K562 (cell line): ENCODE measurements around the gene RBPJL. TPM values are rescaled to one million over a fixed set of nuclear protein-coding genes. Genes with fewer than 3 reads are reported as not detected.

Experiments used
- BRD9 ChIP-seq: fragments of 450-650 bp; IDR thresholded peaks from 2 replicates; pipeline ENCODE4 v1.6.1; 2018; ENCODE audit warnings: low read depth; ENCODE audit not compliant: partially characterized antibody
- CC2D1A ChIP-seq: fragments of 450-650 bp; IDR thresholded peaks from 2 replicates; pipeline ENCODE4 v1.6.1; 2017; ENCODE audit warnings: mild to moderate bottlenecking
- FOS ChIP-seq: IDR thresholded peaks from 3 replicates; pipeline ENCODE4 v1.6.1; 2011; ENCODE audit not compliant: insufficient read length; ENCODE audit errors: extremely low read depth
- HNRNPLL ChIP-seq: fragments of 200-400 bp; formaldehyde crosslinking; IDR thresholded peaks from 2 replicates; pipeline ENCODE4 v1.6.1; 2017; ENCODE audit warnings: low read length, low read depth, mild to moderate bottlenecking; ENCODE audit not compliant: poor library complexity, severe bottlenecking
- ZNF212 ChIP-seq: fragments of 450-650 bp; formaldehyde crosslinking; IDR thresholded peaks from 2 replicates; pipeline ENCODE4 v1.4.0; 2020; ENCODE audit warnings: mild to moderate bottlenecking
- ZNF407 ChIP-seq: fragments of 450-650 bp; IDR thresholded peaks from 2 replicates; pipeline ENCODE4 v1.6.1; 2016; ENCODE audit warnings: low read depth
- polyA plus RNA-seq, 8 experiments: library from polyadenylated mRNA; depleted of rRNA in 4 of 8; stranded (reverse) in 5 of 8; unstranded in 3 of 8; fragments of >200 nt; fragmentation: Nextera tagmentation in 2 of 8; fragmentation: Illumina TruSeq in 1 of 8; extraction: Ambion mirVana in 2 of 8; extraction: Trizol in 1 of 8; gene quantifications; 2 replicates each; pipeline versions ENCODE4 v1.2.1 to v1.2.3, GENCODE V29; 2011 to 2014; ENCODE audit warnings: inconsistent platforms in 1 of 8, missing spikeins in 1 of 8
- total RNA-seq, 7 experiments: library from RNA; depleted of rRNA in 6 of 7; stranded (reverse); fragments of >200 nt in 6 of 7; fragmentation: Illumina TruSeq in 2 of 7; extraction: Trizol in 2 of 7; gene quantifications; 2 replicates each; pipeline versions ENCODE4 v1.2.1 to v1.2.3, GENCODE V29; 2011 to 2021; ENCODE audit warnings: low replicate concordance in 1 of 7

The RBPJL gene
- total and polyA plus RNA-seq, 9 of the 15 experiments (the other 6 are each of a cell fraction or from before 2014, with no cell fraction given): not detected

GRCh38 chr20:45328451-45328850, 21.8 kb downstream of the RBPJL start (continued):
- TF ChIP-seq ZNF407 (no peak), CC2D1A (no peak), FOS (no peak), ZNF212 (CRISPR knock-in tag) (no peak), HNRNPLL (no peak), BRD9 (no peak)
